GM19025 (cell line): ENCODE results near the gene MRPS2.

Experiments used
- ATAC-seq: cut with Tn5 transposase; IDR thresholded peaks from one replicate; pipeline ENCODE4 v1.9.1; 2021; ENCODE audit warnings: mild to moderate bottlenecking, low read depth, moderate library complexity; ENCODE audit not compliant: unreplicated experiment

The MRPS2 gene

DNA sequence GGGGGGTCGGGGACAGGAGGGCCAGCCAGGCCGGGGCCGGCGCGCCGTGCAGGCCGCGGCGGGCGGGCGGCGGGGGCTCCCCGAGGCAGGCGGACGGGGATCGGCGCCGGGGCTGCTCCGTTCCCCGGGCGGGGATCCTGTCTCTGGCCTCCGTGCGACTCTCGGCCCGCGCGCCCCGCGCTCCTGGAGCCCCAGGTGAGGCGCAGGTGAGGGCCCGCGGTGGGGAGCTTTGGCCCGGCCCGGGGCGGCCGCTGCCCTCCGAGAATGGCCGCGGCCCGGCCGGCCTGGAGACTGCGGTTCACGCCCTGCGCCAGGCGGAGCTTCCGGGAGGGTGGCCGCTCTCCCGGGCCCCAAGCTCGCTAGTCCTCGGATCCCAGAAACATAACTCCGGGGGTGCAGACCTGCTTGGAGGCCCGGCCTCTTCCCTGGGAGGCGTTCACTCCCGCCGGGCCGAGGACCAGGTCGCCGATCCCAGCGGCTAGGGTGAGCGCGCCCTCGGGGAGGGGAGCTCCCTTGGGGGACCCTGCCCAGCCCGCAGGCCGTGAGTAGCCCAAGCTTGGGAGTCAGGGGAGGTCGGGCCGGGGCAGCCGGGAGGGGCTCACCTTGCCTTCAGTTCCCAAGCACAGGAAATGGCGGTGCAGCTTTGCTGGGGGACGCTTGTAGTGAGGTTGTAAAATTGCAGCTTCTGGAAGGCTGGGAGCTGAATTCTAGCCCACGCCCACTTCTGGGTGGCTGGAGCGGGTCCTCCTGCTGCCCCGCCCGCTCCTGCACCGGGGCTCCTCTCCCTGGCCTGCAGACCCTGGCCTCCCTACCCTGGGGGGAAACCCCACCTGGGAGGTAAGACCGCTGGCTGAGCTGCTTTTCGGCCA, 20.2 kb upstream of the MRPS2 start:
- no peak for ATAC-seq

DNA sequence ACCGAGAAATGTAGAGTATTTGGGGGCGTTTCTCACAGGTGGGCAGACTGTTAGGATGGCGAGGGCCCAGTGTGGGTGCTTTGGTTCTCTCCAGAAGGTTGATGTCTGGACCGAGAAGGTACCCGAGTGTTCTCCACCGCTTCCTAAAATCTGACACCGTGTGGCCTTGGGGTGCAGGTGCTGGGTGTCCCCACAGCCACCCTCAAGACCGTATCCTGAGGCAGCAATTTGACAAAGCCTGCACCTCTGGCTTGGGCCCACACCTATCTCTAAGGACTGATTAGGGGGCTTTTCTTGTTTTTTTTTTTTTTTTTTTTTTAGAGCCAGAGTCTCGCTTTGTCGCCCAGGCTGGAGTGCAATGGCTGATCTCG, 19.6 kb upstream of the MRPS2 start:
- no peak for ATAC-seq

- no peak for ATAC-seq
These were observed 18.3 kb upstream of the MRPS2 start for GRCh38 chr9:135482015-135482754.

GRCh38 chr9:135484460-135485277, 15.8 kb upstream of the MRPS2 start:
- ATAC-seq = no peak

GRCh38 chr9:135485385-135485784, 15.1 kb upstream of the MRPS2 start:
- no peak for ATAC-seq

- ATAC-seq = no peak
These were observed 14.7 kb upstream of the MRPS2 start for GRCh38 chr9:135485832-135486231.

- no peak for ATAC-seq
These were observed 14.0 kb upstream of the MRPS2 start for GRCh38 chr9:135486267-135487065.

- ATAC-seq = no peak
These were observed 13.0 kb upstream of the MRPS2 start for GRCh38 chr9:135487281-135488012.

GRCh38 chr9:135488013-135488330, 12.5 kb upstream of the MRPS2 start:
- ATAC-seq = no peak

DNA sequence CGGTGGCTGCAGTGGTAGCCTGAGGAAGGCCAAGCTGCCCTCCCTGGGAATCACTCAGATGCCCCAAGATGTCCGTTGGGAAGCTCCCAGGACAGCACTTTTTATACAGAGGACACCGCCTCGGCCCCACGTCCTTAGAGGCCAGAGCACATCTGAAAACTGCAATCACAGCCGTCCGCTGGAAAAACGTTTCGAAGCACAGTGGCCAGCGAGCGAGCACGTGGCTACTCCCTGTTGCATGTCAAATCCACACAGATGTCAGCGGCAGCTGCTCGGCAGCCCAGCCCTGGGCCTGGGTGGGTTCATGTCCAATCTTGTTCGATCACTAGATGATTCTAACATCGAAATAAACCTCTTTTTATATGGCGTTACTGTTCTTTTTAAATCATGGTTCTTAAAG, 12.0 kb upstream of the MRPS2 start:
- no peak for ATAC-seq

GRCh38 chr9:135489188-135489906, 11.1 kb upstream of the MRPS2 start:
- no peak for ATAC-seq

GRCh38 chr9:135490166-135490870, 10.2 kb upstream of the MRPS2 start:
- no peak for ATAC-seq

DNA sequence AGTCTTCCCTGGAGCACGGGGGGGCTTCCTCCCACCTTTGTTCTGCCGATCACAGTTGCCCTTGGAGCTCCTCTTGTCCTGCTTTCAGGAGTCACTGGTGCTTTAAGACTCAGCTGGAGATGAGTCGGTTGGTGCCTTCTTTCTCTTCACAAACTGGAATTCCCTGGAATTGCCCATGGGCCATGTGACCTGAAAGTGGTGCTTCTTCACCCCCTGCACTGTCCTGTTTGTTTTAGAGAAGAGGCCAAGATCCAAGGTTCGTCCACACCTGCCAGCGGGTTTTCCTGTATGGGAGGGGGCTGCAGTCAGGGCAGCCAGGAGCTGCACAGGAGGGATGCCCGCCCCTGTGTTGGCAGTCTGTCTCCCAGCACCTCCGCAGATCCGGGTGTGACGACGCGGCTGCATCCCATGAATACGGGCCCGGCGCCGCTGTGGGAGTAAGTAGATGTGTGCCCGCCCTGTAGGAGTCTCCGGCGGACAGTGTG, 9.5 kb upstream of the MRPS2 start:
- ATAC-seq = no peak

DNA sequence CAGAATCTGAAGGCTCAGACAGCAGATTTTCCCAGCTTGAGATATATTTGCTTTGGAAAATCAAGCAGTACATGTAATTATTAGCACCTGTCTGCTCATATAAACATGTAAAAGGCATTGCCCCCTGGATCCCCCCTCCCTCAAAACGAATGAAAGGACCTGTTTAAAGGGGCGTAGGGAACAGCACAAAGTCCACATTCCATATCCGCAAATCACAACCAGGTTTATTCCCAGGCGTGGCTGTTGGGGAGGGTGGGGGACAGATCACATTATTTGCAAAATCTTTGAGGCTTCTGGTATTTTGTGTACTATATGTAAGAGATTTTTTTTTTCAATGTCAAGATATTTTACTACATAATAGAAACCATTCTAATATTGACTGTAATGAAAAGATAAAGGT, 8.7 kb upstream of the MRPS2 start:
- no peak for ATAC-seq

GRCh38 chr9:135492886-135493669, 7.4 kb upstream of the MRPS2 start:
- ATAC-seq = no peak

GRCh38 chr9:135494791-135495559, 5.5 kb upstream of the MRPS2 start:
- ATAC-seq = no peak
